GM12891 (cell line): ENCODE data around the gene PGAP1.

Experiments
- PAX5 ChIP-seq: IDR thresholded peaks from 2 replicates; pipeline ENCODE4 v1.6.1; 2011; ENCODE audit warnings: low read length, moderate library complexity, mild to moderate bottlenecking; ENCODE audit not compliant: insufficient read depth, severe bottlenecking
- POLR2A ChIP-seq: IDR thresholded peaks from 2 replicates; pipeline ENCODE4 v1.6.1; 2011; ENCODE audit warnings: low read depth, low read length, control low read depth
- POLR2AphosphoS5 ChIP-seq: IDR thresholded peaks from 2 replicates; pipeline ENCODE4 v1.6.1; 2011; ENCODE audit warnings: low read depth, low read length, control low read depth
- TAF1 ChIP-seq: IDR thresholded peaks from 2 replicates; pipeline ENCODE4 v1.6.1; 2011; ENCODE audit warnings: low read depth, low read length, control low read depth

- TF ChIP-seq POLR2AphosphoS5, result no peak
- TF ChIP-seq POLR2A, result no peak
- TF ChIP-seq TAF1, result no peak
- TF ChIP-seq PAX5, result no peak
These were observed 39.6 kb upstream of the PGAP1 start for GRCh38 chr2:196966061-196966460.
